Superior temporal gyrus (tissue), 1 donor: Measurements from ENCODE around the gene CELF5.

Experiments
- DNase-seq: peaks from one replicate; pipeline ENCODE4 v3.0.0-alpha.2; 2016; ENCODE audit errors: extremely low spot score

CELF5 gene

DNA sequence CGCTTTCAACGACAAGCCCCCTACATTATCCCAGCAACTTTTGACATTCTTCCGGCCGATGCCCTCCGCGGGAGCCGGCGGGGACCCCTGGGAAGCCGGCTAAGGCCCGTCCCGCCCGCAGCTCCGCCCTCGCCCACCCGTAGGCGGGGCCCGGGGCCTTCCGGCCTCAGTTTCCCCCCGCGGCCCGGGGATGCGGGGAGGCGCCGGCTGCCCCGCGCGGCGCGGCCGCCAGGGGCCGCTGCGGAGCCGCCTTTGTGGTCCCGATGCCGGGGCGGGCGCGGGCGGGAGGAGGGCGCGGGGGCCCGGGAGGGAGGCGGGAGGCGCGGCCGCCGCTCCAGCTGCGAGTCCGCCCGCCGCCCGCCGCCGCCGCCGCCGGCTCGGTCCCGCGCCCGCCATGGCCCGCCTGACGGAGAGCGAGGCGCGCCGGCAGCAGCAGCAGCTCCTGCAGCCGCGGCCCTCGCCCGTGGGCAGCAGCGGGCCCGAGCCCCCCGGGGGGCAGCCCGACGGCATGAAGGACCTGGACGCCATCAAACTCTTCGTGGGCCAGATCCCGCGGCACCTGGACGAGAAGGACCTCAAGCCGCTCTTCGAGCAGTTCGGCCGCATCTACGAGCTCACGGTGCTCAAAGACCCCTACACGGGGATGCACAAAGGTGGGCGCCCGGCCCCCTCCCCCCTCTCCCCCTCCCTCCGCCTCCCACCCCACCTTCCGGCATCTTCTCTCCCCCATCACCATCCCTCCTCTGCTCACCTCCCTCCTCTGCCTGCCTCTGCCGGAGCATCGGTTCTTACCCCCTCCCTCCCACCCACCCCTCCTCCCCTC is at the start of gene CELF5:
CELF5 (plus strand) TSS at position 316 of the 823 bp plus-strand sequence; CDS start at position 395, 79 bp downstream.
- peak; percentile 31 for DNase-seq

- DNase-seq = no peak
Observed at GRCh38 chr19:3175781-3176714, 48.4 kb upstream of the CELF5 start.

DNA sequence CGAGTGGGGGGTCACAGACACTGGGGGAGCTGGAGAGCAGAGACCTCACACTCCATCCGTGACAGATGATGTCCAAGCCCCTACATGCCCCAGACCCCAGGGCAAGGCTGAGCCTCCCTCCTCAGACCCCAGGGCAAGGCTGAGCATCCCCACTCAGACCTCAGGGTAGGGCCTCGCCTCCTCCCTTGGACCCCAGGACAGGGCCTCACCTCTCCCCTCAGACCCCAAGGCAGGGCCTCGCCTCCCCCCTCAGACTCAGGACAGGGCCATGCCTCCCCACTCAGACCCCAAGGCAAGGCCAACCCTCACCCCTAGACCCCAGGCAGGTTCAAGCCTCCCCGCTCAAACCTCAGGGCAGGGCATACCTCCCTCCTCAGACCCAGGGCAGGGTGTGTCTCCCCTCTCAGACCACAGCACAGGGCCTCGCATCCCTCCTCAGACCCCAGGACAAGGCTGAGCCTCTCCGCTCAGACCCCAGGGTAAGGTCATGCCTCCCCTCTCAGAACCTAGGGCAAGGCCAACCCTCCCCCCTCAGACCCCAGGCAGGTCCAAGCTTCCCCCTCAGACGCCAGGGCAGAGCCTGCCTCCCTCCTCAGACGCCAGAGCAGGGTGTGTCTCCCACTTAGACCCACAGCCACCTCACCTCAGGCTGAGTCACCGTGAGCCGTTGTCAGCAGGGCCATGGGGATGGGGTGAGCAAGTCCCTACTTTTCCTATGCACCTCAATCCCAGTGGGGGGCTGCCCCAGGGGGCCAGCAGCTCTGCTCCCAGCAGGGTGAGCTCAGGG is 47.6 kb upstream of the CELF5 start:
- no peak for DNase-seq

GRCh38 chr19:3178377-3178972 is 46.0 kb upstream of the CELF5 start, which contains the start of gene S1PR4:
TSS of gene S1PR4 (plus strand) at chr19:3178769. CDS start at chr19:3178793, 24 bp downstream.
- DNase-seq = no peak

GRCh38 chr19:3178973-3179738 is 45.3 kb upstream of the CELF5 start:
- DNase-seq = no peak

GRCh38 chr19:3179739-3180293 is 44.6 kb upstream of the CELF5 start:
- DNase-seq = no peak

GRCh38 chr19:3183721-3184641 is 40.5 kb upstream of the CELF5 start:
- no peak for DNase-seq

DNA sequence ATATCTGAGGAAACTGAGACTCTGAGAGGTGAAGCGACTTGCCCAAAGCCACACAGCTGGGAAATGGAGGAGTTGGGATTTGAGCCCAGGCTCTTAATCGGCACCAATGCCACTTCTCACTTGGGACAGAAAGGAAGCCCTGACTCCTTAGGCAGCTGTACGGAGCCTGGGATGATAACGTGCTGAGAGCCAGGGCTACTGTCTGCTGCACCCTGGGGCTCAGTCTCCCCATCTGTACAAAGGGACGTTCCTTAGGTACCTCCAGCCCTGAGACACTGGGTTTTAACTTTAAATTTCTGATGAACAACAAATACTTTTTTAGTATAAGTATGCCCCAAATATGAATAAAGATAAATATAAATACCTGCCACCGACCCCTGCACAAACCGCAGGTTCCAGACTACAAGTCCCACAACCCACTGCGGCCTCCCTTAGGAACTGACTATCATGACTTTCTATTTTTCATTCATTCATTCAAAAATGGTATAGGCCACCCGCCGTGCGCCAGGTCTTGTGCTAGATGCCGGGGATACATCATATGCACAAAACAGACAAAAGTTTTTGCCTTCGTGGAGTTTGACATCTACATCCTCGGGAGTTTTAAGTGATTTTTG is 39.5 kb upstream of the CELF5 start:
- DNase-seq = no peak

DNA sequence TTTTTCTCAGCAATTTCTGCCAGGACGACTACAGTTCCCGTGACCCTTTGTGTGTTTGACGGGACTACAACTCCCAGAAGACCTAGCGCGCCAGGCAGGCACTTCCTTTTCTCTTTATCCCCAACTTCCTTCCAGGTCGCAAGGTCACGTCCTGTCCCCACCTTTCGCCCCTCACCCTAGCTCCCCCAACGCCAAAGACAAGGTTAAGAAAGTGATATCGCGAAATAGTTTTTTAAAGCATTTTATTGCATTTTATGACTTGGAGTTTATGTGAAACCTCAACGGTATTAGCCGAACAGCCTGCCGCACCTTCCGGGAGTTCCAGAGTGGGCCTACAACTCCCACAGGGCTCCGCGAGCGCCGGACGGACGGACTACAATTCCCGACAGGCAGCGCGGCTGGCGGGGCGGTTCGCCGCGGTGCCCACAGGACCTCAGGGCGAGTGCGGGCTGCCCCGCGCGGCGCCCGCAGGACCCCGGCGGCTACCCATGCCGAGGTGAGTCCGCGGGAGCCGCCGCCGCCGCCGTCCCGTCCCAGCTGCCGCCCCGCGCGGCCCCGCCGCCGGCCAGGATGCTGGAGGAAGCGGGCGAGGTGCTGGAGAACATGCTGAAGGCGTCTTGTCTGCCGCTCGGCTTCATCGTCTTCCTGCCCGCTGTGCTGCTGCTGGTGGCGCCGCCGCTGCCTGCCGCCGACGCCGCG is 38.9 kb upstream of the CELF5 start, which contains the start of gene NCLN:
NCLN (plus strand) TSS at position 470 of the 699 bp plus-strand sequence; CDS start at position 571, 101 bp downstream.
- DNase-seq = peak; percentile 99

- no peak for DNase-seq
Observed at GRCh38 chr19:3186160-3186688, 38.2 kb upstream of the CELF5 start.

DNA sequence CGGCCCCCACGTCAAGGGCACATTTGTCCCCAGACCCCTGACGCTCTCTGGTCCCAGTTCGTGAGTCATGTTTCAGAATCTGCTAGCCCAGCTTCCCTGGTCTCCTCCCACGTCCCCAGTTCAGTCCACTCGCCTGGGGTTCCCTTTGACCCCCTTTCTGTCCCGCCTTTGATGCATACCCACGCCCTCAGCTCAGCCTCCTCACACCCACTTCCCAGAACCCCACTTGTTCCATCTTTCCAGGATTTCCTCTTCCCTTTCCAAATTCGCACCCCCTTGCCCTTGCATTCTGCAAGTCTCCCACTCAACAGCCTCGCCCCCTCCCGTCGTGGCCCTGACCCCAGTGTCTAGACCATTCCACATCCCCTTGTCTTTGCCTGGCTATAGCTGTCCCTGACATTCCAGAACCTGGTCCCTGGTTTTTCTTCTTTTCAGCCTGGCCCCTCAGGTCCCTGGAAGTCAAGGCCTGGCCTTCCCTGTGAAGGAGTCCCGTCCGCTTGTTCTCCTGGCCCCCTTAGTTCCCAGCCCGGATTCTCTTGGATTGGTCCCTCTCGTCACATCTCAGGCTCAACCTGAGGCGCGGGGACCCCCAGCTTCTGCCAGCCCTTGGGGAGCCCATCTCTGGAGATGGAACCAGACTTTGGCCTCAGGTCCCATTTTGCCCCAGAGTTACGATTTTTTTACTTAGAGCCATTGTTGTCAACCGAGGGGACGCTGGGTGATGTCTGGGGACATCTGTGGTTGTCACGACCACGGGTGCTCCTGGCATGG is 37.4 kb upstream of the CELF5 start:
- no peak for DNase-seq

DNA sequence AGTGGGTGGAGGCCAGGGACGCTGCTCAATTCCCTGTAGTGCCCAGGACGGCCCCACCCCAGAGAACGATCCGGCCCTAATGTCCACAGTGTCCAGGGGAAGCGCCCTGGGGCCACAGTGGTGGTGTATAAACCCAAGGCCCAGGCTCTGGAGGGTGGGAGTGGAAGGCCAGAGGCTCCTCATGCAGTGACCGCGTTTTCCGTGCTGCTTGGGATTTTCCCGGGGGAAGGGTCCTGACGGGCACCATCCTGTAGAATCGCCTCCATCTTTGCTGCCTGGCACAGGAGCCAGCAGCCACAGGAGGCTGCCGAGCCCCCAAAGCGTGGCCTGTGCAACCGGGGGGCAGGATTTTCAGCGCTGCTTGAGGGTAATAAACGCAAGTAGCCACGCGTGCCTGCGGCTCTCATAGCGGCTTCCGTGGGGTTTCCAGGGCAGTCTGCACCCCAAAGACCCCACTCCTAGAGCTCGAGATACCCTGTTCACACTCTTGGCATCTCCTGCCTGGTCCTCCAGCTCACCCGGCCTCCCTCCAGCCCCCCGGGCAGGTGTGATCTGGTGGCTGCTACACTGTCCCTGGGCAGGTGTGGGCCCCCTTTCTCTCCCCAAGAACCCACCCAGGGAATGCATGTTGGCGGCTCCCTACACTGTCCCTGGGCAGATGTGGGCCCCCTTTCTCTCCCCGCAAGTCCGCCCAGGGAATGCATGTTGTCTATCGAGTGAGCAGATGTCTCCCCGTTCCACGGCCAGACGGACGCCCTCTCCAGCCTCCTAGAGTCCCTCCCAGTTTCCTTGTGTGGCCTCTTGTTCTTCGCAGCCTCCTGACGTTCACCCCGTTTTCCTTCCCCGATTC is 36.6 kb upstream of the CELF5 start:
- DNase-seq = no peak

DNA sequence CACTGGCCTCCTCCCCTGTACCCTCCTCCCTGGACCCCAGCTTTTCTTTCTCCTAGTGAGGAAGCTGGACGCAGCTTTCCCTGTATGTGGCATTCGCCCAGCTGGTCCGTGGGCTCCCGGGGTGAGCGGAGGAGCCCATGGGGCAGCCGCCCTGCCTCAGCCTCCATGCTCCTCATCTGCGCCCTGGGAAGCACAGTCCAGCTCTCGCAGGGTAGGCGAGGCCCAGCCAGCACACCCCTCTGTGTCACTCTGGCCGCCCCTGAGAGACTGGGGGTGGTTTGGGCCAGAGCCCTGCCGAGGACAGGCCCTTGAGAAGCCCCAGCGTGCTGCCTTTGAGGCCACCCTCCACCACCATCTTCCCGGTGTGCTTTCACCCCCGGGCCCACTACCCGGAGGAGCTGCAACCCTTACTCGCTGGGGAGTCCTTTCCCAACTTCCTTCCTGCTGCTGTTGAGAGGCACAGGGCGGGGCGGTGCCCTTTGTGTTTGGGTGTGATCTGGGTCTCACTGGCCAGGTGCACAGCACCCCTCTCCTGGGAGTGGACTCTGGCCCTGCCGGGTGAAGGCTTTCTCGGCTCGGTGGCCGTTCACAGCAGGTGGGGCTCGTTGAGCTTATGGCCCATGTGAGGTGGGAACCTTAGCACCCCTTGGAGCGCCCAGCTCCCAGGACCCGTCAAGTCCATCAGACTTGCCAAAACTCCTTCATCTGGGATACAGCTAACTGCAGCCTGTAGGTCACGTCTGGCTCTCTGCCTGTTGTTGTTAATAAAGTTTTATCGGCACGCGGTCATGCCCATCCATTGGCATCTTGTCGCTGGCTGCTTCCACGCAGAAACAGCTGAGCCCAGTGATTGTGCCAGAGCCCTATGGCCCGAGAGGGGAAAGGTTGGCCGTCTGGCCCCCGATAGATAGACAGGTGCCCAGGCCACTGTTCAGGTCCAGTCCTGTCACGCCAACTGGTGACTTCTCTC is 35.5 kb upstream of the CELF5 start:
- DNase-seq = no peak

DNA sequence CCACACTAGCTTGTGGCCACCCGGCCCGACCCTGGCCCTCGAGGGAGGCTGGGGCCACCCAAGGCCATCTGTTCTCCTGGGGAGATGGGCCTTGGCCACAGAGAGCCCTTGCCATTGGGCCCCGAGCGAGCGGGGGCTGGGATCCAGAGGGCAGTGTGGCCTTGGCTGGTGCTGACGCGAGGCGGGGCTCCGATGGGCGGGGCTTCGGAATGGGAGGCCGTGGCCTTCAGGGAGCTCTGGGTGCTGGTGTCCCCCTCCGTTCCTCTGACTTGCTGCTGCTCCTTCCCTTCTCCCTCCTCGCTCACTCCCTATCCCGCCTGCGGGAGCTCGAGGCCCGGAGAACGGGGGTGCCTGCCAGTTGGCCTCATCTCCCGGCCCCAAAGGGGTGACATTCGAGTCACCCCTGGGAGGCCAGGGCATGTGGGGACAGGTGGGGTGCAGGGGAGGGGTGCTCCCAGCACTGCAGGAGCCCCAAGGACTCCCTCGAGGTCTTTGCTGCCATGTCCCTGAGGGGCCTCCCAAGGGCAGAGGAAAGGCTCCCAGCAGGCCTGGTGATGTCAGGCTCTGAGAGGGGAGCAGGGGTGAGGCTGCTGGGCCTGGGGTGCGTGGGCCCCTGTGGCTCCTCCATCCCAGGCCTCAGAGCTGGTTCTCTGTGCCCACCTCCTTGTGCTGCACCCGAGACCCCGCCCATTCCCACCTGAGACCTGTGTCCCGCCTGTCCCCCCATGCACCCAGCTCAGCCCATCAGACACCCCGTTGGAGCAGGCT is 34.6 kb upstream of the CELF5 start:
- DNase-seq = no peak
